ENCODE measurements around the gene EEF1A2.

Gene EEF1A2

DNA sequence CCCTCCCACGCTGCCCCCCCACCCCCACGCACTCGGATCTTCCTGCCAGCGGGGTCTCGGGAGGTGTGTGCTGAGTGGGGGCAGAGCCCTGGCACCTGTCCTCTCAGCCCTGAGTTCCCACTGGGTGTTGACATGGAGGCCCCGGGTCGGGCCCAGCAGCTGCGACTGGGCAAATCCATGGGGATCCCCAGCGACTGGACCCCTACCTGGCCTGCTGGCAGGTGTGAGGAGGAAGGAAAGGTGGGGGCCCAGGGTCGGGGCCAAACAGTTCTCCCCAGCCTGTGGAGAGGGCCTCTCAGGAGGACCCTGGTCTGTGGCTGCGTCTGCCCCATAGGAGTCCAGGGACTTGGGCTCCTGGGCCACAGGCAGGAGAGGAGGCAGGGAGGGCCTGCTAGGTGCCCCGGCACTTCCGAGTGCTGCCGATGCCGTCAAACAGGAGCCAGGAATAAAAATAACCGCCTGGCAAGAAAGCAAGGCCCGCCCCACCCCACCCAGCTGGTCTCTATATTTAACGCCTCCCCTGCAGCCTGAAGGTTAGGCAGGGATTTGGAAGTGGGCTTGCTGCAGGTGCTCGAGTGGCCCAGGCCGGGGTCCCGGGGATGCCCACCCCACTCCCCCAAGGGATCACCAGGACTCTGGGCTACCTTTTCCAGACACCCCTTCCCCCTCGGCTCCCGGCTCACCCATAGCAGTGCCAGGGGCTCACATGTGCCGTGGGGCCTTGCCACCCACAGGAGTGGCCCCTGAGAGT is 1.4 kb upstream of the EEF1A2 start:
- DNase-seq (ENCODE audit: low read depth in 2 of 2), result no peak

DNA sequence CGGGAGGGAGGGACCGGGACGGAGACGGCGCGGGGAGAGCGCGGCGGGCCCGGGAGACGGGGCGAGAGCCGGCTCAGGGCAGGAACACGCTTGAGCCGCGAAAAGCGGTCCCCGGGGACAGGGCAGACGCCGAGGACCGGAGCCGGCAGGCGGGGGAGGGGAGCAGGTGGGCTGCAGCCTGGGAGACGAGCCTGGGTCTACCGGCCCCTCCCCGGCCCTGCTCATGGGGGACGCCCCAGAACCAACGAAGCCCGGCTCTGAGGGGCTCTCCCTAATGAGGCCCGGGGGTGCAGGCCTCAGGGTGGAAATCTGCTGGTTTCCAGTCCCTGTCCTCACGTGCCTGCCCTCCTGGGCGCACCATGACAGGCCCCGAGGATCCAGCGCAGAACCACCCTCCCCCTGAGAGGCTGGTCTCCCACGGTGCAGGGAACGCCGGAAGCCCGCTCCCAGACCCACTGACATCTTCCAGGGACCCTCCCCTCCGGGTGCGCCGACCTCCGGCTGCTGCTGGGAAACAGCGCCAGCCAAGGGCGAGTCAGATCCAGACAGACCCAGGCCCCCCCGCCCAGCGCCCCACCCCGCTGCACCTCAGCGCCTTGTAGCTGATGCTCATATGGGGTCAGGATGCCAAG is 571 bp upstream of the EEF1A2 start:
- no peak for DNase-seq (ENCODE audit: low read depth in 2 of 2)

DNA sequence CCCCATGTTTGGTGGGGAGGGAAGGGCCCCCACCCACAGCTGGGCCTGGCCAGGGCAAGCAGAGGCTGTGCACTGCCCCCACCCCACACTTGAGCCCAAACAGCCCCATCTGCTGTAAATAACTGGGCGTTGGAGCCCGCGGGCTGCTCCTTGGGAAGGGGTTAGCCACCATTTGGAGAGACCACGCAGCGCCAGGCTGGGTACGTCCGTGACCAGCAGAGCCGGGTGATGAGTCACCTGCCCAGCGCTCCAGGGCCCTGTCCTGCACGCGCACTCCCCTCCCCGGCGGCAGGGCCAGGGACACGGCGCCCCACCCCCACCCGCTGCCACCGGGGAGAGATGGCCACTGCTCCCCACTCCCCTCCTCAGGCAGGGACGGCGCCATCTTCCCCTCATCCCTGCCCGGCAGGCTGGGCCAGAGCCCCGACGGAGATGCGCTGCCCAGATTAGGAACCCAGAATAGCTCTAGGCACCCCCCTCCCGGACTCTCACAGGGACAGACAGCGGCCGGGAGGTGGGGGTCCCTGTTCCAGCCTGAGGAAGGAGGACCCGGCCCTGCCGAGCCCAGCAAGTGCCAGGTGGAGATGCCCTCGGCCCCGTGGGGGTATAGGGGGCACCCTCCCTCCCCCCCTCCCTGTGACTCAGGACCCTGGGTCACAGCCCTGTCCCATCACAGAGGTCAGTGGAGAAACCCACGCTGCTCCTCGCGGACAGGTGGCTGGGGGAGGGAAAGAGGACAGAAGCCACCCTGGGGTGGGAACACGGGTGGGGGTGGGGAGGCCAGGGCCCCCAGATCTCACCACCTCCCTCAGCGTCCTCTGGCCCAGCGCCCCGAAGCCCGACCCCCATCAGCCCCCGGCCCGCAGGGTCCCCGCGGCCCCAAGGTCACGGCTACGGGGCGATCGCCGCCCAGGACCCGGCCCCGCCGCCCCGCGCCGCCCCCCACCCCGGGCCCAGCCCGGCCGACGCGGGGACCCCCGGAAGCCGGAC is 642 bp downstream of the EEF1A2 start:
- no peak for DNase-seq (ENCODE audit: low read depth in 2 of 2)

DNA sequence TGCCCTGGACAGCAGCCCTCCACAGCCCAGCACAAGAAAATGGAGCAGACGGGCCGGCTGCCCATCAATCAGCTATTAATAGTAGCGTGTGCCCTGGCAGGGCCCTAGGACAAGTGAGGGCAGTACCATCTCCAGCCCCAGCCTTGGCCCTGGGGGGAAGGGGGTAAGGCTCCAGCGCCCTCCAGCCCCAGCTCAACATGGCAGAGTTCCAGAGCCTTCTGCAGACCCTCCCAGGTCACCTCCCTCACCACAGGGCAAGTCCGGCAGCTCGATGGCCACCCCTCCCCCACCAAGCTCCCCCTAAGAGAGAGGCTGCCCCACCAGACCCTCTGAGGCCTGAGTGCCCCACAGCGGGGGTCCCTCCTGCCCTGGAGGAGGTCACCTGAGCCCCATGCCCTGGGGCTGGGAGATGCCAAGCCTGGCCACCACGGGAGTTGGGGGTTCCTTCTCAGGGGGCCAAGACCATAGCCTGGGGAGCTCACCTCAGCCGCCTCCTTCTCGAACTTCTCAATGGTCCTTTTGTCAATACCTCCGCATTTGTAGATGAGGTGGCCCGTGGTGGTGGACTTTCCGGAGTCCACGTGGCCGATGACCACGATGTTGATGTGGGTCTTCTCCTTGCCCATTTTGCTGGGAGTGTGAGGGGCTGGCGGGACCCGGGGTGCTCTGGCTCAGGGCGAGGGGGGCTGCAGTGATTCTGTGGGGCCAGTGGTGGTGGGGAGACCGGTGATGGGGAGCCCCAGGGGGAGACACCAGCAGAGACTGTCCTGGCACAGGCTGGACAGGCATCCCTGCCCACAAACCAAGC is 1.5 kb downstream of the EEF1A2 start:
- no peak for DNase-seq (ENCODE audit: low read depth in 2 of 2)

DNA sequence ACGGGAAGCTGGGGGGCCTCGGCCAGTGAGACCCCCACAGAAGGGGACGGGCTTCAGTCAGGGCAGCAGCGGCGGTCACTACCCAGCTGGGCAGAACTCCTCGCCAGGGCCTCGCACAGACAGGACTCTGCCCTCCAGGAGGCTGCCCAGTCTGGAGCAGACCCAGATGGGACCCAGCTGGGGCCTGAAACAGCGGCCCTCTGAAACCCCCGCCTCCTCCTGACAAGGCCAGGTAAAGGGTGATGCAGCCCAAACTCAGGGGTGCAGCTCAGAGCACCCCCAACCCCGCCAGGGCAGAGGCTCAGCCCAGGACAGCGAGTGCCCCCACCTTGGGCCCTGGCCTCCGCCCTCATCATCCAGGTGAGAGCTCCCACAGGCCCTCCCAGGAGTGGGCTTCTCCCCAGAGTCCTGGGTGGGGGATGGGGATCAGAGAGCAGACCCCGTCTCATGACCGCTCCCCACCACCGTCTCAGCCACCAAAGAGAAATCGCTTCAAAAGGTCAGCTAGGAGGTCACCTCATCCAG is 2.2 kb downstream of the EEF1A2 start:
- DNase-seq (ENCODE audit: low read depth in 2 of 2), result no peak

DNA sequence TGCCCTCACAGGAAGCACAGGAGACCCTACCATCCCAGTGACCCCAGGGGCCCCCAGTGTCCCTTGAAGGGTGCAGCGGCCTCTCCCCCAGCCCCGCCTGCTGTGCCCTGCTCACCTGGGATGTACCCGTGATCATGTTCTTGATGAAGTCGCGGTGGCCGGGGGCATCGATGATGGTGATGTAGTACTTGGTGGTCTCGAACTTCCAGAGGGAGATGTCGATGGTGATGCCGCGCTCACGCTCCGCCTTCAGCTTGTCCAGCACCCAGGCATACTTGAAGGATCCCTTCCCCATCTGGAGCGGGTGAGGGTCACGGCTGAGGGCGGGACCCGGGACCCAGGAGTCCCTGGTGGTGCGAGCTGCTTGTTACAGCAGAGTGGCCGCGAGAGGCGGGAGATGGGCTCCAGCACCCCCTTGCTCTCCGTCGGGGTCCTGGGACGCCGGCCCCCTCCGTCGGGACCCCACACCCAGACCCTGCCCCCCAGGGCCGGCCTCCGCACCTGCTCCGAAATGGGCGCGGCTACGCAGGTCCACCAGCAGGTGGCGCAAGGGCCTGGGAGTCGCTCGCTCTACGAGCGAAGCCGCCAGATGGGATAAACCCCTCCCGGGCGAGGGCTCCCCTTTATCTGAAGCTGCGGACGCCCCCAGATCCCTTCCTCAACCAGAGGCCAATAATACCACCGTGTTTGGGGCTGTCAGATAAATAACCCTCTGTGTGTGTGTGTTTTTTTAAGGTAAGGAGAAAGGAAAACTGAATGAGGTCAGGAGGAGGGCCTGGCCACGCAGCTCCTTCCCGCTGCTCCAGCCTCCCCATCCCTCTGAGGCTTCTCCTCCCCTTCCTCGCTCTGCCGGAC is 2.9 kb downstream of the EEF1A2 start:
- peak; percentile 50 to 59 for DNase-seq (ENCODE audit: low read depth in 2 of 2)

DNA sequence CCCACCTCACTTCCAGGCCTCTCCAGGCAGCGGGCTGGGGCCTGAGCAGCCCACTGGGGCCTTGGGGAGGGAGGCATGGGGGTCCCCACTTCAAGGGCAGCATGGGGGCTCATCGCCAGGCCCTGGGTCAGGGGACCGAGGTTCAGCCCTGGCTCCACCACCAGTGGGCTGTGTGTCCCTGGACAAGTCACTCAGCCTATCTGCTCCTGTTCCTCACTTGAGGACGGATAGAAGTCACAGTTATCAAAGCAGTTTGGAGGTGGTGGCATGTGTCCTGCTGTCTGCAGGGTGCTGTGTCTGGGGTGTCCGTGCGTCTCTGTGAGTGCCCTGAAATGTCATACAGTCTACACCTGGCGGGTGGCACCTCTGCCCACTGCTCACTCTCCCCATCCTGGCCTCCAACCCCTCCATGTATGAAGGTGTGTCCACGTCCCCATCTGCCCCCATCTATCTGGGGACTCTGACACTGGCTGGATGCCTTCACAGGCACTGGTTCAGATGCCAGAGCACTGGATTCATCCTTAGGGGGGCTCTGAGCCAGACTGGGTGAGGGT is 3.6 kb downstream of the EEF1A2 start:
- DNase-seq (ENCODE audit: low read depth in 2 of 2), result no peak

DNA sequence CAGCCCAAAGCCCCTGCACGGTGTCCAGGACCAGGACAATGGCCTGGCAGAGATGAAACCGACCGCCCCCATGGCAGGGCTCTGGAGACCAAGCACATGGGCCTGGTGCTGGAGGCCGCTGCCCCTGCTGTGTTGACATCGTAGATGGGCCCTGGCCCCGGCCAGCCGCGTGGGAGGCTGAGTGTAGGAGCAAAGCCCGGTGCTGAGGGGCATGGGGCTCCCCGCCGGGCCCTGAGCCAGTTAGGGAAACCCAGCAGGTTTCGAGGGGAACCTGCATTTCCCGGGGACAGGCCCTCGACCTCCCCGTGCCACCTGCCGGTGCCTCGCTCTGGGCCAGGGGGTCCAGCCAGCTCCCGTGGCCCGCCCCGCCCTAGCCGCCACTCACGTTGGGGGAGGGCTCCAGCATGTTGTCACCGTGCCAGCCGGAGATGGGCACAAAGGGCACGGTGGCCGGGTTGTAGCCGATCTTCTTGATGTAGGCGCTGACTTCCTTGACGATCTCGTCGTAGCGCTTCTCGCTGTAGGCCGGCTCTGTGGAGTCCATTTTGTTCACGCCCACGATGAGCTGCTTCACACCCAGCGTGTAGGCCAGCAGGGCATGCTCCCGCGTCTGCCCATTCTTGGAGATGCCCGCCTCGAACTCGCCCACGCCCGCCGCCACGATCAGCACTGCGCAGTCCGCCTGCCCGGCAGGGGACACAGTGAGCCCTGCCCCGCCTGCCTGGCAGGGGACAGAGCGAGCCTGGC is 4.3 kb downstream of the EEF1A2 start:
- DNase-seq (ENCODE audit: low read depth in 2 of 2), result no peak

DNA sequence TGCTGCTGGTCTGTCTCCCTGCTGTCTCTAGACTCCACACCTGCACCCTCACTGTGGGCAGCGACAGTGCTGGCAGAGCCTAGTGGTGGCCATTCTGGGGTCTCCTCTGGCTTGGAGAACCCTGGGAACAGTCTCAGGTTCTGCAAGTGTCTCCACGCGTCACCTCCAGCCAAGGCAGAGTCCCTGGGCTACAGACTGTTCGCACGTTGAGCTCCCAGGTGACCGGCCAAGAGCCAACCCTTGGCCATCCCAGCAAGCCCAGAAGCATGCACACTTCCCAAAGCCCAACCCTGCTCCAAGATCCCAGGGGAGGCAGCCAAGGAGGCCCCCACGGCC is 4.8 kb downstream of the EEF1A2 start:
- no peak for DNase-seq (ENCODE audit: low read depth in 2 of 2)

DNA sequence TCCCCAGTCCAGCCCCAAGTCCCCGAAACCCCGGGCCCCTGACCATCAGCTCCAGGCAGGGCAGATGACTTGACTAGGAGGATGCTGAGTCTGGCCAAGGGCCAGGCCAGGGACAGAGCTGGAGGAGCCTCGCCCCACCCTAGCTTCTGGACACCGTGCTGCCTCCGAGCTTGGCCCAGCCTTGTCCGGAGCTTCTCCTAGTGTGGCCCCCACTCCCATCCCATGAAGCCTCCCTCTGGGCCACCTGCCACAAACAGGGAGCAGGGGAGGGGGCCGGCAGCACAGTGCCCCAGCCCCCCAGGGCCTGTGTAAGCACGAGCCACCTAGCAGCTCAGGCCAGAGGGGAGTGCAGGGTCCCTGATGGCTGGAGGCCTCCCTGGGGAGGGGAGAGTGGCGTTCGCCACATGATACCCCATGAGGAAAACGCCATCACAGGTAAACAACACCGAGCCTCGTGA is 5.3 kb downstream of the EEF1A2 start:
- no peak for DNase-seq (ENCODE audit: low read depth in 2 of 2)

DNA sequence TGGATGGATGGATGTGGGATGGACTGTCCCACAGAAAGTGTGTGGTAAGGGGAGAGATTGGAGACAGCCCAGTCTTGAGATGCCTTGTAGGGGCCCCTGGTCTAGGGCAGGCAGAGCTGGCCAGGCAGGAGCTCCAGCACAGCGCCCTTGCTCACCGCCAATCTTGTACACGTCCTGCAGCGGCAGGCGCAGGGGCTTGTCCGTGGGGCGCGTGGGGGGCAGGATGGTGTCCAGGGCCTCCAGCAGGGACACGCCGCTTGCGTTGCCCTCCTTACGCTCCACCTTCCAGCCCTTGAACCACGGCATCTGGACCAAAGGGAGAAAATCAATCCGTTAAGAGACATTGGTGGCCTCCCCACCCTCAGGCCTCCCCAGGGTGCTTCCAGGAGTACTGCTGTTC is 5.9 kb downstream of the EEF1A2 start:
- DNase-seq (ENCODE audit: low read depth in 2 of 2), result no peak

DNA sequence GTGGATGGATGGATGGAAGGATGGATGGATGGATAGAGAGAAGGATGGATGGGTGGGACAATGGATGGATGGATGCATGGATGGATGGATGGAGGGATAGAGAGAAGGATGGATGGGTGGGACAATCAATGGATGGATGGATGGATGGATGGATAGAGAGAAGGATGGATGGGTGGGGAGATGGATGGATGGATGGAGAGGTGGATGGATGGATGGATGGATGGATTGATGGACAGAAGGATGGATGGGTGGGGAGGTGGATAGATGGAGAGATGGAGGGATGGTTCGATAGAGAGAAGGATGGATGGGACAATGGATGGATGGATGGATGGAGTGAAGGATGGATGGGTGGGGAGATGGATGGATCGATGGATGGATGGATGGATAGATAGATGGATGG is 6.4 kb downstream of the EEF1A2 start:
- DNase-seq (ENCODE audit: low read depth in 2 of 2), result no peak

DNA sequence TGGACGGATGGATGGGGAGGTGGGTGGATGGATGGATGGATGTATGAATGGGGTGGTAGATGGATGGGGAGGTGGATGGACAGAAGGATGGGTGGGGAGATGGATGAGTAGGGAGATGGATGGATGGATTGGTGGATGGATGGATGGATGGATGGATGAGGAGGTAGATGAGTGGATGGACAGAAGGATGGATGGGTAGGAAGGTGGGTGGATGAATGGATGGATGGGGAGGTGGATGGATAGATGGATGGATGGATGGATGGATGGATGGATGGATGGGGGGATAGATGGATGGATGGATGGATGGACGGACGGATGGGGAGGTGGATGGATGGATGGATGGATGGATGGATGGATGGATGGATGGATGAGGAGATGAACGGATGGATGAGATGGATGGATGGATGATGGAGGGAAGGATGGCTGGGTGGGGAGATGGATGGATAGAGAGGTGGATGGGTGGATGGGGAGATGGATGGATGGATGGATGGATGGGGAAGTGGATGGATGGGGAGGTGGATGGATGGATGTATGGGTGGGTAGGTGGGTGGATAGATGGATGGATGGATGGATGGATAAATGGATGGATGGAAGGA is 7.2 kb downstream of the EEF1A2 start:
- no peak for DNase-seq (ENCODE audit: low read depth in 2 of 2)

DNA sequence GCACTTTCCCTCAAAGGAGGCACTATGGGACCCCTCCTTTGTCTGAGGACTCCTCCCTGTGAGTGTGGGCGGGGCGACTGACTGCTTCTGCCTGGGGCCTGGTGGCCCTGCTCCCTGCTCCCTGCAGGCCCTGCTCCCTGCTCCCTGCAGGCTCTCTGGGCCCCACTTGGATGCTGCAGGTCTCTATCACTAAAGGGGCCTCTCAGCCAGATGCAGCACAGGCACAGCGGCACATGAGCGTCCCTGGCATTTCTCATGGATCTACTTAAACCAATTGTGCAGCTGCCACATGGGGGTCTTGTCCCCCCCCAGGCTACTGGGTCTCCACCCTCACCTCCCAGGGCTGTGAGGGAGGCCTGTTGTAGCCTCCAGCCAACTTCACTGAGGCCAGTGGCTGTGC is 7.8 kb downstream of the EEF1A2 start:
- no peak for DNase-seq (ENCODE audit: low read depth in 2 of 2)

DNA sequence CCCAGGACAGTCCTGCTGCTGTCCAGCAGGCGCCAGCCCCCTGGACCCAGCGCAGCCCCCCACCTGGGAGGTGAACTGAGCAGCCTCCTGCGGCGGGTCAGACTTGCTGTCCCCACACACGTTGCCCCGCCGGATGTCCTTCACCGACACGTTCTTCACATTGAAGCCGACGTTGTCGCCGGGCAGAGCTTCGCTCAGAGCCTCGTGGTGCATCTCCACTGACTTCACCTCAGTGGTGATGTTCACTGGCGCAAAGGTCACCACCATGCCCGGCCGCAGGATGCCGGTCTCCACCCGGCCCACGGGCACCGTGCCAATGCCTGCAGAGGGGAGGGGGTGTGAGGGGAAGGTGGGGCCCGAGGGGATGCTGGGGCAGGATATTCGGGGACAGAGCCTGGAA is 8.5 kb downstream of the EEF1A2 start:
- DNase-seq (ENCODE audit: low read depth in 2 of 2), result no peak

DNA sequence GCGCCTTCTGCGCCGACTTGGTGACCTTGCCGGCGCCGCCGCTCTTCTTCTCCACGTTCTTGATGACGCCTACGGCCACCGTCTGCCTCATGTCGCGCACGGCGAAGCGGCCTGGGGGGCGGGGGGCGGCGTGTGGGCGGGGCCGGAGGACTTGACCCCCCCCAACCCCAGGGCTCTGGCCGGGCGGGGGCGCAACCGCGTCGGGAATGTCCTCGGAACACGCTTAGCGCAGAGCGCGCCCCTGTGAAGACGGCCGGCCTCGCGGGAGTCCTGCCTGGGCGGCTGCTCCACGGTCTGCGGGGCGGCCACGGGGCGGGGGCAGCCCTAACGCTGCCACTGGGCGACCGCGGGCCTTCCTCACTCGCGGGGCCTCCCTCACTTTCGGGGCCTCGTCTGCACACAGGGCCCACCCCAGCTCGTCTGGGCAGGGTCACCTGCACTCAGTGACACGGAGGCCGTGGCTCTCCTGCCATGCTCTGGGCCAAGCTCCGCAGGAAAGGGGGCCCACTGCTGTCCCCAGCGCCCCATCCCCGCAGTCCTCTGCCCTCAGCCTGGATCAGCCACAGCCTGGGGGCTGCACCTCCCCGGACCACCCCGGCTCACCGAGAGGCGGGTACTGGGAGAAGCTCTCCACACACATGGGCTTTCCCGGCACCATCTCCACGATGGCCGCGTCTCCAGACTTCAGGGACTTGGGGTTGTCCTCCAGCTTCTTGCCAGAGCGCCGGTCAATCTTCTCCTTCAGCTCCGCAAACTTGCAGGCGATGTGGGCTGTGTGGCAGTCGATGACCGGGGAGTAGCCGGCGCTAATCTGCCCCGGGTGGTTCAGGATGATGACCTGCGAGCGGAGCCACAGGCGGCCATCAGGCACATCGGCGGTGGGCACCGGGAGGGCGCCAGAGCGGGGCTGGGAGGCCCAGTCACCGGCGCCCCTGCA is 10.3 kb downstream of the EEF1A2 start:
- no peak for DNase-seq (ENCODE audit: low read depth in 2 of 2)

DNA sequence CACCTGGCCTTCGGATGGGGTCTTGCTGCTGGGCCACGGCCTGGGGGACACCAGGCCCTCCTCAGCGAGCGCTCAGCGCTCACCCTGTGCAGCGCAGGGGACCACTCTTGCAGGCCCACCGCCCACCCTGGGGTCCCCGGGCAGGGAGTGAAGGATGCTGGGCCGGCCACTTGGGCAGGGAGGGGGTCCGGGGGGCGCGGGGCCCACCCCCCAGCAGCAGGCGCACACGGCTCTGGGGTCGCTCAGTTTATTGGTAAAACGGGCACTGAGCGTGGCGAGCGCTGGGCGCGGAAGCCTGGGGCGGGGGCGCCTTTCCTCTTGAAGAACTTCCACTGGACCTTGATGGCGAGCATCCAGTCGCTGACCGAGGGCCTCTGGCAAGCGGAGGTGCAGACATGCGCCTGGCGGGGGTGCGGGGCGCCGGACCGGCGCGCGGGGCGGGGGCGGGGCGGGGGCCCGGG is 11.1 kb downstream of the EEF1A2 start:
- no peak for DNase-seq (ENCODE audit: low read depth in 2 of 2)

All from stimulated activated CD8-positive, alpha-beta memory T cell treated with anti-CD3 and anti-CD28 coated beads, Interleukin-15, amount 100 ng/mL, for 48 hours (primary cell).